PC-9 (cell line): ENCODE results near the gene ELMO1.

Experiments used
- EZH2 ChIP-seq: fragments of 200-600 bp; sonication (generic); IDR thresholded peaks from 2 replicates; pipeline ENCODE4 v1.8.0; 2017; ENCODE audit warnings: antibody characterized with exemption, low read depth
- TF ChIP-seq, protein P1 (sequence below): fragments of 200-600 bp; sonication (generic); conservative IDR thresholded peaks from 2 replicates; pipeline ENCODE4 v1.6.1; 2017; ENCODE audit warnings: mixed run types, antibody characterized with exemption, mild to moderate bottlenecking, moderate library complexity

DNA sequence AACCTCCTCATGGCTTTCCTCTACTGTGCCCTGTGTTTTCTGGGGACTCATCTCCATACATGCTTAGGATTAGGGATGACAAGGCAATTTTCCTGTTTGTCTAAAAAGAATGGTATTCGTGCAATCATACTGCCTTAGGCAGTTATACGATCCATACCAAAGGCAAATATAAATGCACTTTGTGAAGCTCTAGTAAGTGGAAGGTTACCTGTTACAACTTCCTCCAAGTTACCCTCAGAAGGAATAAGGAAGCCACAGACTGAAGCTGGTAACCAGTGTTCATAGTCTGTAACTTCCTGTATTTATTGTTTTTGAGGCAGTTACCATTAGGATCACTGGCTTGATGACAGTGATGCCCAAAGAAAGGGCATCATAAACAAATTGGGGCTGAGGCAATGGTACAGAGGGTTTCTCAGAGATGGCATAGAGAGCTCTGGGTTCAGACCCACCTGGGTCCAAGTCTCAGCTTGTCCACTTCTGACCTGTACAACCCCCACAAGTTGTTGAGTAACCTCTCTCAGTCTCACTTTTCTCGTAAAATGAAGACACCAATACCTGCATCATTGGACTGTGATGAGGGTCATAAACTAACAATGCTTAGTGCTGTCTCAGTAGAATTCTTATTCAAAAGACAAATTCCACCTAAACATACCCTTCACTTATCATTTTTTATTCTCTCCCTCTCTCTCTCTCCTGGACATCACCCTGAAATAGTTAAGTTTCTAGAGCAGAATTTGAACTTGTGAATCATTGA is 138.2 kb downstream of the ELMO1 start:
- TF ChIP-seq, protein P1, sequence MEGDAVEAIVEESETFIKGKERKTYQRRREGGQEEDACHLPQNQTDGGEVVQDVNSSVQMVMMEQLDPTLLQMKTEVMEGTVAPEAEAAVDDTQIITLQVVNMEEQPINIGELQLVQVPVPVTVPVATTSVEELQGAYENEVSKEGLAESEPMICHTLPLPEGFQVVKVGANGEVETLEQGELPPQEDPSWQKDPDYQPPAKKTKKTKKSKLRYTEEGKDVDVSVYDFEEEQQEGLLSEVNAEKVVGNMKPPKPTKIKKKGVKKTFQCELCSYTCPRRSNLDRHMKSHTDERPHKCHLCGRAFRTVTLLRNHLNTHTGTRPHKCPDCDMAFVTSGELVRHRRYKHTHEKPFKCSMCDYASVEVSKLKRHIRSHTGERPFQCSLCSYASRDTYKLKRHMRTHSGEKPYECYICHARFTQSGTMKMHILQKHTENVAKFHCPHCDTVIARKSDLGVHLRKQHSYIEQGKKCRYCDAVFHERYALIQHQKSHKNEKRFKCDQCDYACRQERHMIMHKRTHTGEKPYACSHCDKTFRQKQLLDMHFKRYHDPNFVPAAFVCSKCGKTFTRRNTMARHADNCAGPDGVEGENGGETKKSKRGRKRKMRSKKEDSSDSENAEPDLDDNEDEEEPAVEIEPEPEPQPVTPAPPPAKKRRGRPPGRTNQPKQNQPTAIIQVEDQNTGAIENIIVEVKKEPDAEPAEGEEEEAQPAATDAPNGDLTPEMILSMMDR: no peak
- no peak for TF ChIP-seq EZH2
